ENCODE results near the gene SHROOM3. TPM values are rescaled to one million over a fixed set of nuclear protein-coding genes. Genes with fewer than 3 reads are reported as not detected.
A peak's percentile ranks its signal among the peaks of the same experiment; 100 is the strongest.

Gene SHROOM3
- polyA plus RNA-seq, 4 donors, result 33.3 to 39.2 (median 37.6) TPM

DNA sequence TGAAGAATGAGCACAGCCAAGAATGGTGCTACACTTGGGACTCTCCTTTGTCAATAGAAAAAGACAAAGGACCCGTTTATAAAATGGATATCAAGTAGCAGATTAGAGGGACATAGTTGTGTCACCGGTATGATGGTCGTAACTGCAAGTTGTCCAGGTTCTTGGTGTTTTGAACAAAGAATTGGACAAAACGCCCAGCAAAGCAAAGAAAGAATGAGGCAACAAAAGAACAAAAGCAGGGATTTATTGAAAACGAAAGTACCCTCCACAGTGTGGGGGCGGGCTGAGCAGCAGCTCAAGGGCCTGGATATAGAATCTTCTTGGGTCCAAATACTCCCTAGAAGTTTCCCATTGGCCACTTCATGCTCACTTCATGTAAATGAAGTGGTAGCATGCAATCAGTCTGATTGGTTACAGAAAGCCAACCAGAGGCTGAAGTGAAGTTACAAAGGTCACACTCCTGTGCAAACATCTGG, 54.7 kb downstream of the SHROOM3 start:
- no peak for DNase-seq (ENCODE audit: low read depth in 4 of 4, low spot score in 3 of 4)

DNA sequence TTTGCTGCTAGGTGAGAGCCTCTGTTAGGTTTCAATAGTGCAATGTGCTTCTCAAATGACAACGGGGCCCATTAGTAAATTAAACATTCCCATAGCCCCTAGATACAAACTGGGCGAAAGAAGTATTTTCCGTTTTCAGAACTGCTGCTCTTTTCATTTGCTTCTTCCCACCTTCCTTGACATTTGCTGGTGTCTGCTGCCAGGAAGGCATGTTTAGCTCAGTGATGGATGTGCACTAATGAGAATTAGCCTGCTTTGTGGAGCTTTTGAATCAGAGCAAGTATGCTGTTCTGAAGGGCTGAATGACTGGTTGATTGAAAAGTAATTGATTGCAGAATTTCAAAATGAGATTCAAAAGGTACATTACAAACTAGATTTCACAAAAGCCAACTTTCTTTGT, 57.0 kb downstream of the SHROOM3 start:
- no peak for DNase-seq (ENCODE audit: low read depth in 4 of 4, low spot score in 3 of 4)

DNA sequence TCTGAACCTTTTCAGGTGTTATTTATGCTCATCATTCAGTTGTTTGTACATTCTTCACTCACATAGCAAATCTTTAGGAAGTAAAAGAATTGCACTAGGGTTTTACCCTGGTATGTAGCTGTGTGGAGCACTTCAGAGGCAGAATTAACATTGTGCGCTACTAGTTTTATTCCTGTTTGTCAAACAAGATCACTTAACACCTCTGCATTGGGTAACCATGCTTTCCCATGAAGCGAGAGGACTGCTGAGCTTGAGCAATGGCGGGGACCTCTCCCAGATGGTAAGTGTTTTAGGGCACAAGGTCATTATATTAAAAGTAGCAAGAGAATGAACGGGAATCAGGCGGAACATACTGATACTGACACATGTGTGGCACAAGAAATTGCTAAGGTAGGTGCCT, 59.2 kb downstream of the SHROOM3 start:
- no peak for DNase-seq (ENCODE audit: low read depth in 4 of 4, low spot score in 3 of 4)

- no peak for DNase-seq (ENCODE audit: low read depth in 4 of 4, low spot score in 3 of 4)
Observed at GRCh38 chr4:76494871-76495590, 60.0 kb downstream of the SHROOM3 start.

DNA sequence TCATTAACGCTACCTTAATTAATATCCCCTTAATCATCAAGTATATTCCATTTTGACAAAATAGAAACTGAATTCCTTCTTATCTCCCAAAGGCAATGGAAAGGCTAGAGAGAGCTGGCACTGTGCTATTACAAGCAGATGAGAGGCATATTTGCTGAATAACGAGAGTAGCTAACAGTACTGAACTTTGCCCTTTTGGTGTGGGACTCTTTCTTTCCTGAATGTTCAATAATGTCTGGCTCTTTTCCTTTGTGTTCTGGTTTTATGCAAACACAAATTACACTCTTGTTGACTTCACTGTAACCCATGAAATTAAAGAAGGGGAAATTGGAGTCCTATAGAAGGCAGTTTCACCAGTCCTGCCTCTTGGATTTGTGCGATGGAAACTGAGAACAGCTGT, 63.5 kb downstream of the SHROOM3 start:
- DNase-seq (ENCODE audit: low read depth in 4 of 4, low spot score in 3 of 4), result no peak

DNA sequence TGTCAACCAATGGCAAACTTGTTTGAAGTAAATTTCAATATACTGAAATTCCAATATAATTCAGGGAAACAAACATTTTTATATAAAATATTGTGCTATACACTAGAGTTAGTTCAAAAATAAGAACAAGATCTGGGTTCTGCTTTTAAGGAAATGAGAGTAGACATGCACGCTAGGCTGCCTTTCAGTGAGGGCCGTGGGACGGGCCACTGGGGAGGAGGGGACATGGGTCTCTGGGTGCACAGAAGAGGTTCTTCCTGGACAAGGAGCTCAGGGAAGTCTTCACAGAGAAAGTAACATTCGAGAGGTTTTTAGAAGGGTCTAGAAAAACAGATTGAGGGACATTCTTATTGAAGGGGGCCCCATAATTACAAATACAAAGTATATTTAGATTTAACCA, 64.4 kb downstream of the SHROOM3 start:
- no peak for DNase-seq (ENCODE audit: low read depth in 4 of 4, low spot score in 3 of 4)

DNA sequence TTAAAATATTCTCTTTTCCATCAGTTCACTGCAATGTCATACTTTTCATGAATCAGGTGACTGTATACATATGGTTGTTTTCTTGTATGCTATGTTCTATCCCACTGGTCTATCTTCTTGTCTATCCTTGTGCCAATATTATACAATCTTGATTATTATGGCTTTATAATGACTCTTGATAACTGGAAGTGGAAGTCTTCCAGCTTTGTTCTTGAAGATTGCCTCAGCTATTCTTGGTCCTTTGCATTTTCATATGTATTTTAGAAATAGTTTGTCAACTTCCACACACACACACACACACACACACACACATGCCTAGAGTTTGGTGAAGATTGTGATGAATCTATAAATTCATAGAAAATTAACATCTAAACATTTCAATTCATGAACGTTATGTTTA, 67.9 kb downstream of the SHROOM3 start:
- no peak for DNase-seq (ENCODE audit: low read depth in 4 of 4, low spot score in 3 of 4)

- DNase-seq (ENCODE audit: low read depth in 4 of 4, low spot score in 3 of 4), result peak in 1 of 4 donors; percentile 26
Observed at GRCh38 chr4:76504613-76505465, 69.8 kb downstream of the SHROOM3 start.

- DNase-seq (ENCODE audit: low read depth in 4 of 4, low spot score in 3 of 4), result no peak
Observed at GRCh38 chr4:76511947-76512346, 76.9 kb downstream of the SHROOM3 start.

- DNase-seq (ENCODE audit: low read depth in 4 of 4, low spot score in 3 of 4), result no peak
Observed at GRCh38 chr4:76513482-76513881, 78.5 kb downstream of the SHROOM3 start.

DNA sequence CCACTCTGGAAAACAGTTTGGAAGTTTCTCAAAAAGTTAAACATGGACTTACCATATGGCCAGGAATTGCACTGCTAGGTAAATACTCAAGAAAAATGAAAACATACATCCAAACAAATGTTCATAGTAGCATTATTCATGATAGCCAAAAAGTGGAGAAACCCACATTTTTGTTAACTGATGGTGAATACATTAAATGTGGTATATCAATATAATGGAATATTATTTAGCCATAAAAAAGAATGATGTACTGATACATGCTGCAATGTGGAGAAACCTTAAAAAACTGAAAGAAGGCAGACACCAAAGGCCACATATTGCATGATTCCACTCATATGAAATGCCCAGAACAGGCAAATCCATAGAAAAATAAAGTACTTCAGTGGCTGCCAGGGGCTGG, 79.1 kb downstream of the SHROOM3 start:
- no peak for DNase-seq (ENCODE audit: low read depth in 4 of 4, low spot score in 3 of 4)

- DNase-seq (ENCODE audit: low read depth in 4 of 4, low spot score in 3 of 4), result no peak
Observed at GRCh38 chr4:76515975-76516843, 81.2 kb downstream of the SHROOM3 start.

- no peak for DNase-seq (ENCODE audit: low read depth in 4 of 4, low spot score in 3 of 4)
Observed at GRCh38 chr4:76518241-76518640, 83.2 kb downstream of the SHROOM3 start.

- DNase-seq (ENCODE audit: low read depth in 4 of 4, low spot score in 3 of 4), result no peak
Observed at GRCh38 chr4:76523593-76523992, 88.6 kb downstream of the SHROOM3 start.

DNA sequence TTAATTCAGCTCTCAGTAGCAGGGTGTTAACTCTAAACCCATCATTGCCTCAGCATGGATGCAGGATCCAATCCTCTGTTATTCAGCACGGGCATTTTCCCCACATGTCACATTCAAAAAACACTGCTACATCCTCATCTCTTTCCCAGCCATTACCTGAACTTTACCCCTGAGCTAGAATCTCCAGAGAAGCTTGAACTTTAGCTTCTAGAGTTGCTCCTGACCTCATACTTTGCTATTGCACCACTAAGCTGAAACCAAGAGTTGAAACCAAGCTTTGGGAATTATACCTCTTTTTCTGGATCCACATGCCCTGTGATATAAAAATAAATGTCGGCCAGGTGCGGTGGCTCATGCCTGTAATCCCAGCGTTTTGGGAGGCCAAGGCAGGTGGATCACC, 90.7 kb downstream of the SHROOM3 start:
- DNase-seq (ENCODE audit: low read depth in 4 of 4, low spot score in 3 of 4), result no peak

- DNase-seq (ENCODE audit: low read depth in 4 of 4, low spot score in 3 of 4), result no peak
Observed at GRCh38 chr4:76526585-76526990, 91.6 kb downstream of the SHROOM3 start.

DNA sequence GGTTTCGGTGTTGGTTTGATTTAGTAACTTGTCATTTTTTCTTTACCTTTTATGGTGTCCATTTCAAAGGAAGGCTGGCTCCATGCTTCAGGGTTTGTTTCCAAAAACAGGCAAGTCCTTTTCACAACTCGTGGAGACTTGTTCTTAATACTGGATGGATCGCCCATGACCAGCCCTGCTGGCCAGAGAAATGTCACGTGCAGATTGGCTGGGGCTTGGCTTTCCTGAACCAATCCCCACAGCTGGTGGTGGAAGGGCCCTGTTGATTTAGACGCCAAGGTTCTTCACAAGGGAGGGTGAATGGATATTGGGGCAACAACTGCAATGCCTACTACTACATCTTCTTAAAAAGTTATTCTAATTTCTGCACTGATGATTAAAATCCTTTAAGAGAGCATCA, 92.6 kb downstream of the SHROOM3 start:
- no peak for DNase-seq (ENCODE audit: low read depth in 4 of 4, low spot score in 3 of 4)

DNA sequence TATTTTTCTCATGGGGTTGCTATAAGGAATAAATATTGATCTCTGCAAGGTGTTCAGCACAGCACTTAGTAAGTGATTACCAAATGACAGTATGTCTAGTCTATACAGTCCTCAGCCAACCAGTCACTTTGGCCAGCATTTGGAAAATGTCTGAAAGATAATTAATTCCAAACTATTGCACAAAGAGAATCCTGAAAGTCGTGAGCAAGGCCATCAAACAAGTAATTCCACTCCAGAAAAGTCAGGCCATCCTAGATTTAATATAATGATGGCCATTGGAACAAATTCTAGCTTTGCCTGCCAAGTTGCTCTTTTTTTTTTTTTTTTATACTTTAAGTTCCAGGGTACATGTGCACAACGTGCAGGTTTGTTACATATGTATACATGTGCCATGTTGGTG, 96.6 kb downstream of the SHROOM3 start:
- DNase-seq (ENCODE audit: low read depth in 4 of 4, low spot score in 3 of 4), result no peak

- DNase-seq (ENCODE audit: low read depth in 4 of 4, low spot score in 3 of 4), result no peak
Observed at GRCh38 chr4:76532805-76533204, 97.8 kb downstream of the SHROOM3 start.

- no peak for DNase-seq (ENCODE audit: low read depth in 4 of 4, low spot score in 3 of 4)
Observed at GRCh38 chr4:76533314-76533713, 98.3 kb downstream of the SHROOM3 start.
